WTC11 (cell line): ENCODE data around the gene NAALADL2.

Source experiments
- ATF1 ChIP-seq: sonication (generic); formaldehyde crosslinking; IDR thresholded peaks from 2 replicates; pipeline ENCODE4 v1.8.1; 2023; ENCODE audit warnings: mild to moderate bottlenecking, moderate library complexity, missing genetic modification reagents
- TF ChIP-seq, protein P1 (sequence below): fragments of 200-600 bp; IDR thresholded peaks from 2 replicates; pipeline ENCODE4 v1.8.0; 2022; ENCODE audit warnings: antibody characterized with exemption

GRCh38 chr3:175476489-175476888, 617.4 kb downstream of the NAALADL2 start:
- TF ChIP-seq, protein P1, sequence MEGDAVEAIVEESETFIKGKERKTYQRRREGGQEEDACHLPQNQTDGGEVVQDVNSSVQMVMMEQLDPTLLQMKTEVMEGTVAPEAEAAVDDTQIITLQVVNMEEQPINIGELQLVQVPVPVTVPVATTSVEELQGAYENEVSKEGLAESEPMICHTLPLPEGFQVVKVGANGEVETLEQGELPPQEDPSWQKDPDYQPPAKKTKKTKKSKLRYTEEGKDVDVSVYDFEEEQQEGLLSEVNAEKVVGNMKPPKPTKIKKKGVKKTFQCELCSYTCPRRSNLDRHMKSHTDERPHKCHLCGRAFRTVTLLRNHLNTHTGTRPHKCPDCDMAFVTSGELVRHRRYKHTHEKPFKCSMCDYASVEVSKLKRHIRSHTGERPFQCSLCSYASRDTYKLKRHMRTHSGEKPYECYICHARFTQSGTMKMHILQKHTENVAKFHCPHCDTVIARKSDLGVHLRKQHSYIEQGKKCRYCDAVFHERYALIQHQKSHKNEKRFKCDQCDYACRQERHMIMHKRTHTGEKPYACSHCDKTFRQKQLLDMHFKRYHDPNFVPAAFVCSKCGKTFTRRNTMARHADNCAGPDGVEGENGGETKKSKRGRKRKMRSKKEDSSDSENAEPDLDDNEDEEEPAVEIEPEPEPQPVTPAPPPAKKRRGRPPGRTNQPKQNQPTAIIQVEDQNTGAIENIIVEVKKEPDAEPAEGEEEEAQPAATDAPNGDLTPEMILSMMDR: no peak
- TF ChIP-seq ATF1 (CRISPR knock-in tag): no peak
